ENCODE measurements around the gene PPP4R4.
"Not testable (repeated sequence)": the region's sequence is repeated elsewhere in the genome, so short reads cannot be mapped to it uniquely, and the experiment has no call there.

The PPP4R4 gene

GRCh38 chr14:94278731-94279130 is 104.6 kb downstream of the PPP4R4 start:
- no peak for DNase-seq

- no peak for DNase-seq
These were observed 109.0 kb downstream of the PPP4R4 start for GRCh38 chr14:94282991-94283723.

GRCh38 chr14:94284221-94284620 is 110.1 kb downstream of the PPP4R4 start:
- no peak for DNase-seq

DNA sequence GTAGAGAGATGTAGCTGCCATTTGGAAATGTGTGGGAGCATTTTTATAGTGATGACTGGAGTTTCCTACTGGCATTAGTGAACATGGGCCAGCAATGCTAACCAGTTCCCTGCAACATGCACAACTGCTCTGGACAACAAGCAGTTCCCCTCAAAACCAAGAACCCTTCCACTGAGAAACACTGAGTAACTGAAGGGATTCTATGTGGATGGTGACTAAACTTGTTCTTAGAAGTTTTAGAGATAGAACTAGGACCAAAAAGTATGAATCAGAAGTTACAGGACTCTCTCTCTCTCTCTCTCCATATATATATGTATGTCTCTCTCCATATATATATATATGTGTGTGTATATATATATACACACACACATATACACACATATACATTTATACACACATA is 111.0 kb downstream of the PPP4R4 start:
- no peak for DNase-seq

- no peak for DNase-seq
These were observed 114.7 kb downstream of the PPP4R4 start for GRCh38 chr14:94288610-94289465.

DNA sequence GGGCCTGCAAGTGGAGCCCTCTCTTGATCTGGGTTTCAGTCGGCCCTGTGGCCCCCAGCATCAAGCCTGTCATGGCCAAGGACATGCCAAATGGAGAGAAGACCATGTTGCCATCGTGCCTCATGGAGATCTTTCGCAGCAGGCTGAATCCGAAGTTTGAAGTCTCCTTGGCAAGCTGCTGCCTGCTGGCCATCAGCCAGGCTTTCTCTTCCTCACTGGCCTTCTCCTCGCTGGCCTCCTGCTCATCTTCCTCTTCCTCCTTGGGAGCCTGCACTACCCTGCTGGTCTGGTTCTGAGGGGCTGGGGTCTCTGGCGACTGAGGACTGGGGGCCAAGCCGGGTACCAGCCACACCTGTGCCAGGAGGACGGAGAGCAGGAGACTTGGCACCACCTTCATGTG is 116.1 kb downstream of the PPP4R4 start:
- DNase-seq, result no peak

- DNase-seq, result no peak
These were observed 117.2 kb downstream of the PPP4R4 start for GRCh38 chr14:94291159-94291905.

DNA sequence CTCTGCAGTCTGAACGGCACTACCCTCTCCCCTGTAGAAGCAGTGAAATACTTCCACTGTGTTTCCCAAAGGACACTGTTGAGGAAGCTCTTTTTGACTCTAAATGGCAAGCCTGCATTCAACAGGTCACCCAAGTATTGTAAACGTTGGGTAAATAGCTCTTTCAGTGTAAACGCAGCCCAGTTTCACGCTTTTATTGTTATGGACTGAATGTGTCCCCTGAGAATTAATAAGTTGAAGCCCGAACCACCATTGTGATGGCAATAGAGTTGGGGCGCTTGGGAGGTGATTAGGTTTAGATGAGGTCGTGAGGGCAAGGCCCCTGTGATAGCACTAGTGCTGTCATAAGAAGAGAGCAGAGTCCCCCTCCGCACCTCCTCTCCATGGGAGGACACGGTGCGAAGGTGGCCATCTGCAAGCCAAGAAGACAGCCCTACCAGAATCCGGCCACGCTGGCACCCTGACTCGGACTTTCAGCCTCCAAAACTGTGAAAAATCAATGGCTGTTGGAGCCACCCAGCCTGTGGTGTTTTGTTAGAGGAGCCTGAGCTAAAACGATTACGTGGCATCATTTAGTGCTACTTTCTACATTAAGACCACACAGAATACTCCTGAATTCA is 117.9 kb downstream of the PPP4R4 start:
- no peak for DNase-seq

DNA sequence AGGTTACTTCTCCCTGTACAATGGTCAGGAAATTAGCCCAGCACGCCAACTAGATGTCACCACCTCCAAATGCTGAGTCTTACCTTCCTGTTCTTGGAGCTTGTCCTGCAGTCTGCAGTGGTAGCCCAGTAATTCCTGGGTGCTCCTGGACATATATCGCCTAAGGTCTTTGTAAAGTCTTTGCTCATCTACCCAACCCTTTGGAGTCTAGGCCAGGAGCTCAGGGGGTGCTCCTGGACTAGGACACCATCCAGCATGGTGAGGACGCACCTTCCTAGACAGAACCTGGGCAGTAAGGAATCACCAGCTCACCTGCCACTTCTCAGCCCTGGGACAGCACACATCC is 118.4 kb downstream of the PPP4R4 start:
- no peak for DNase-seq

DNA sequence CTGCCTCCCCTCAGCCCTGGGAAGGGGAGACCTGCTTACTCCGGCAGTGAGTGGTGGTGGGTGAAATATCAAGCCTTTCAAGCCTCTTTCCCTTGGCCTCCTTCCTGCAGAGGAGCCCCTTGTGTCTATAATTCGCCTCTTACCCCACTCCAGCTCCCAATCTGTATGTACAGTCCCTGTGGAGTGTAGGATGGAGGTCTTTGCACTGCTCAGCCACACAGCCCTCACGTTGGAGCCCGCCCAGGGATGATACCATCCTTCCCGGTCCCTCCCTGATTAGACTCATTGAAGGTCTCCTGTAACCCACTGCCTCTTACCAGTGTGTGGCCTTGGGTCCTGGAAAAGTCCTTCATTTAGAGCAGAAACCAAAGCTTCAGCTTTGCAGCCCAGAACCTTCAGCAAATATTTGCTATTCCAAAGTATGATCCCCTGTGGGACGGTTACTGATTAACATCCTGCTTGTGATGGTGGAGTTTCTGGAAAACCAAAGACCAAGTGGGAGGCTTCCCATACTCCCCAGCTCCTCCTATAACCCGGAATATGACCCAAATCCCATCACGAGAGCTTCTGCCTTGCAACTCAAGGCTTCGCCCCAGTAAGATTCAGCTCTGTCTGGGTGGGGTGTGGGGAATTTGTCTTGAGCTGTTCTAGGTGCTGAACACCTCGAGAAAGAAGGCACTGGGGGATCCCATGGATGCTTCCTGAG is 118.9 kb downstream of the PPP4R4 start, which contains the start of gene SERPINA10:
Gene SERPINA10, minus strand, starts transcription at position 397 of the 706 bp plus-strand sequence. CDS start 2,675 bp downstream, outside the sequence.
- no peak for DNase-seq

DNA sequence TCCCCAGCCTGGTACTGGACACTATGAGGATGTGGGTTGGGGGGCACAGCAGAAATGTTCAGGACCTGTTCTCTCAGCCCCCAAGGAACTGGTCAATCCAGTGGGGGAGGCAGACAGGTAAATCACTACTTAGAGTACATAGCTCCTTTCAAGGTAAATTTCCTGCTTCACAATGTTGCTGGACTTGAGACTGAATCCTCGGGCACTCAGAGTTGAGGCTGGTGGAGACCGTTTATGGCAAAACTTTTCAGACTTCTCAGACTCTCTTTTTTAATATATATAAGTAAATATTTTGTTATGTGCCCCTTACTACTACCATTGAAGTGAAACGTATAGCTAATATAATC is 119.4 kb downstream of the PPP4R4 start:
- DNase-seq, result no peak

DNA sequence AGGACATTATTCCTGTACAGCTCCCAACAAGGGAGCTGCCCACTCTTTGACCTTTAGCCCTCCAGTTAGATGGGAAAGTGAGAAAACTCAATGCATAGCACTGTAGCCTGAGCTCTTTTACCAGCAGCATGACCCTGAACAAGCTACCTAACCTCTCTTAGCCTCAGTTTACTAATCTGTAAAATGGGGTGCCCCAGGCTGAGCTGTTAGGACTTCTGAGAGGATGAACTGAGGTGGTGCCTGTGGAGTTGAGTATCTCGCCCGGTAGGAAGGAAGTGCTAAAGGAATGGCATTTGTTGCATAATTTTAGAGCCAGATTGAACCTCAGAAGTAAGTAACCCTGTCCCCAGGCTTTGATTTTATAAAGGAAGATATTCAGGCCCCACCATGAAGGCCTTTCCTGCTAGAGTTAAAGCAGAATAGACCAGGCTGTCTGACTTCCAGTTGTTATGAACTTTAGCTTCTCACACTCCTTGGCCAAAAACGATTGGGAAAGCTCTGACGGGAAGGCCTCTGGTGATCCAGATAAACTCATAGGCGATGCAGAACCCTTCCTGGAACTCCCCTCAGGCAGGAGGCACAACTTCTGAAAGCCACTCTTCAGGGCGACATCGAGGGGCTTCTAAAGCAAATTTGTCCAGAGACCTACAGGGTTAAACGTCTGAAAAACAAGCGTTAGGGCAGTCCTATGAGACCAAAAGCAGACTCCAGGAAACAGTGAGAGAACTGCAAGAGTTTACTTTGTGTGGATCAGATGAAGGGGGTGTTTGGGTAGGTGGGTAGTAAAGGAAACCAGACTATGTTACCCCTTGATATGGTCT is 121.4 kb downstream of the PPP4R4 start:
- DNase-seq, result no peak

GRCh38 chr14:94296181-94296545 is 122.0 kb downstream of the PPP4R4 start:
- not testable (repeated sequence) for DNase-seq

GRCh38 chr14:94298130-94298529 is 124.0 kb downstream of the PPP4R4 start:
- DNase-seq, result no peak

- DNase-seq, result no peak
These were observed 129.0 kb downstream of the PPP4R4 start for GRCh38 chr14:94303111-94303510.

DNA sequence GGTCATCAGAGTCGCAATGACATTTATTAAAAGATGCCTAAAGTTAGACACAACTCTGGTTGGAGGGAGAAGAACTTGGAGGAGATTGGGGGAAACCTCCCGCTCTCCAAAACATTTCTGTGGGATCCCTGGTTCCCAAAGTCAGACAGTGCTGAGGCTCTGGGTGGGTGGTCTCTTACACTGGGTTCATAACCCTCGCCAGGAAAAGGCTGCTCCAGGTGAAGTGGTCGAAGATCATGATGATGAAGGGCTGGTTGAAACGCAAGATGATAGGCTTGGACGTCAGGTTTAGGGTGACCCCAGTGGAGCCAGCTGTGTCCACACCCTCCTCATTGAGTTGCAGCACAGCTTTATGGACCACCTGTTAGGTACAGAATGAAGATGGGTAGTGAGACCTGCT is 130.1 kb downstream of the PPP4R4 start:
- no peak for DNase-seq

DNA sequence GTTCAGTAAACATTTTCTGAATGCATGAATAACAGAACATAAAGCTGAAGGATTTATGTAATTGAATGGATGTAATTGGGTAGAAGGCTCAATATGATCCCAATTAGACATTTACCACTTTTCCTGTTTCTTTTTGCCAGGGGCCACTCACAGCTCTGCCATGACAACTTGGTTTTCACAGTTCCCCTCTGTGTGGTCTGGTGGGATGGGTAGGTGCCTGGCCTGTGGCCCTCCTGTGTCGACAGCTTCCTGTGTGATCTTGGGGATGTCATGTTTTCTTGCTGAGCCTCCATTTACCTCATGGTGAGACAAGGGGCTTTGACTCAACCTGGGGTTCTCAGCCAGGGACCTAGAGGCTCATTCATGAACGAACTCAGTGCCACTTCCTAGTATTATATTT is 131.5 kb downstream of the PPP4R4 start:
- no peak for DNase-seq

DNA sequence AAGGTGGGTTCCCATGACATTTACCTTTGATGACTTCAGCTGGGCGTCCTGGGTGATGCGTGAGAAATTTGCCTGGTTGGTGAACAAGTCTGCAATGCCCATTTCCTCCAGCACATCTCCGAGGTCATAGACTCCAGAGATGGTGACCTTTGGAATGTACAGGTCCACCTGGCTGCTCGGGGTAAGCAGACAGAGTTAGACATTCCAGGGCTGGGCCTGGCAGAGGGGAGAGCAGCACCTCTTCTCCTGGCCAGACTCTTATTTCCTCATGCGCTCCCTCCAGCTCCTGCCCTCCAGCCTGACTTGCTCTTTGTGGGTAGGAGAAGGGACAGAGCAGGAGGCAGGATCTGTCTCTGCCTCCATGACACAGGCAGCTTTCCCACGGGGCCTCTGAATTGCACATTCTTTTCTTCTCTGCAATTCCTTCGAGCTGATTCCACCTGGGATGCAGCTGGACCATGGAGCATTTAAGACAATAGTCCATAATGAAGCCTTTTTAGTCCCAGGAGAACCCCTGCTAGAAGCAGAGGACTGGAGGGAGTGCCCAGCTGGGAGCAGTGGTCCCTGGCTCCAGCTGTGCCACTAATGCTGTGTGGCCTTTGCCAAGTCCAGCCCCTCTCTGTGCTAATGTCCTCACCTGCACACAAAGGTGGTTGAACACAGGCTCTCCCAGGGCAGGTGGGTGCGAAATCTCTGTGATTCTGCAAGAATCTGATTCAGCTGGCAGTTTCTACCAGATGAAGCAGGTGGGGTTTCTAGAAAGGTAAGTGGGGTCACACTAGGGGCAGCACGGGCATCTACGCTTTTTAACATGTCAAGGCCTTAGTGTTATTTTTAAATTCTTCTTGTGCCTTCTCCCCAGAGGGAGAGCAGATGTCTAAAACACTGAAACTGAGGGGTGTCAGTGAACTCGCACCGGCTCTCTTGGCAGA is 132.2 kb downstream of the PPP4R4 start:
- DNase-seq, result no peak

DNA sequence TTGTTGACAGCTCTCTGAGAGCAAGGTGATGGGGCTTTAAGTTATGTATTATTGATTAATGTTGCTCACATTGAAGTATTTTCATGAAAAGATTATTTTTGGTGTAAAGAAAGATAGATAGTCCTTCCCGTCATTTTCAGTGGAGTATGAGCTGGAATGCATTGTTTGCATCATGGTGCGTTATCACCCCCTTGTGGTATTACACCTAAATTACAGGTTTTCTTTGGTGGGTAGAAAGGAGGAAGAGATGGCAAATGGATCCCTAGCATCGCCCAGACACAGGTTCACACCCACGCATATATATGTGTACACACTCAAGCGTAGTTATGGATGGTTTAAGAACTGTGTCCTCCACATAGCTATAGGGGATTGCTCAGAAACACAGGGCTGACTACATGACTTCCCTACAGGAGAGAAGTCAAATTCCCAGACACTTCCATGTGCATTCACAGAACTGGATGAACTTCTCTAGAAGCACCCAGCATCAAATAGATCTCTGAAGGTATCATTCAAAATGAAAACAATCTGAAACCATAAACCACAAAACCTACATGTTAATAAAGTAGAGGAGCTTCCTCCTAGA is 133.4 kb downstream of the PPP4R4 start:
- DNase-seq, result no peak

- DNase-seq, result no peak
These were observed 135.6 kb downstream of the PPP4R4 start for GRCh38 chr14:94309721-94310120.

Measured in activated CD4-positive, alpha-beta T cell treated with anti-CD3 and anti-CD28 coated beads, Interleukin-2, amount 50 U/mL, for 48 hours (primary cell).